SKM-1 (cell line): ENCODE measurements around the gene WDFY3.
"Not testable (repeated sequence)": the region's sequence is repeated elsewhere in the genome, so short reads cannot be mapped to it uniquely, and the experiment has no call there.

Source experiments
- DNase-seq: peaks from one replicate; lab custom pipeline; 2025; ENCODE audit not compliant: unreplicated experiment; lab: John Stamatoyannopoulos, UW

The WDFY3 gene

DNA sequence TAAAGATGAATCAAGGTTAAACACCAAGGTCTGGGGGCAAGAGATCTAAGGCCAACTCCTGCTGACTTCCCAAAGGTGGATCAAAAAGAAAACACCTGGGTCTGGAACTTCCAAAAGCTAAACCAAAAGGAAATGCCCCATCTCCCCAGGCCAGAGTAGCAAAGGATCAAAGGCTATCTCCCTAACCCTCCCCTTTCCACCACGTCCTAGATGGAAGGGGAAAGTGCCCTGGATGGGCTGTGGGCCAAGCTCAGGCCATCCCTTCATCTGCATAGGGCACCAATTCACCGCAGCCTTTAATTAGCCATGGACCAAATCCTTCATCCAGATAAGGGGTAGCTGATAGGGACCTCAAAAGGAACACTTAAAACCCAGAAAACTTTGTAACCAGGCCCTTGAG lies 100.2 kb downstream of the WDFY3 start:
- DNase-seq: no peak

DNA sequence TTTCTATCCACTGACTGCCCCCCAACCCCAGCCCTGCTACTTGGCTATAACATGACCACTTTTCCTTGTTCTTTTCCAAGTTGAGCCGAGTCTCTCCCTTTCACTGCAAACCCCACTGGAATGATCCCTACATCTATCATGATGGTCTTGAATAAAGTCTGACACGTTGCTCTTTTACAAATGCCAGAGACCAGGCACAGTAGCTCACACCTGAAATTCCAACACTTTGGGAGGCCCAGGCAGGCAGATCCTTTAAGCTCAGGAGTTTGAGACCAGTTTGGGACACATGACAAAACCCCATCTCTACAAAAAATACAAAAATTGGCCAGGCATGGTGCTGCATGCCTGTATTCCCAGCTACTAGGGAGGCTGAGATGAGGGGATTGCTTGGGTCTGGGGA lies 100.9 kb downstream of the WDFY3 start:
- DNase-seq: no peak

GRCh38 chr4:84862064-84862463 lies 104.4 kb downstream of the WDFY3 start:
- no peak for DNase-seq

GRCh38 chr4:84857296-84857695 lies 109.2 kb downstream of the WDFY3 start:
- no peak for DNase-seq

DNA sequence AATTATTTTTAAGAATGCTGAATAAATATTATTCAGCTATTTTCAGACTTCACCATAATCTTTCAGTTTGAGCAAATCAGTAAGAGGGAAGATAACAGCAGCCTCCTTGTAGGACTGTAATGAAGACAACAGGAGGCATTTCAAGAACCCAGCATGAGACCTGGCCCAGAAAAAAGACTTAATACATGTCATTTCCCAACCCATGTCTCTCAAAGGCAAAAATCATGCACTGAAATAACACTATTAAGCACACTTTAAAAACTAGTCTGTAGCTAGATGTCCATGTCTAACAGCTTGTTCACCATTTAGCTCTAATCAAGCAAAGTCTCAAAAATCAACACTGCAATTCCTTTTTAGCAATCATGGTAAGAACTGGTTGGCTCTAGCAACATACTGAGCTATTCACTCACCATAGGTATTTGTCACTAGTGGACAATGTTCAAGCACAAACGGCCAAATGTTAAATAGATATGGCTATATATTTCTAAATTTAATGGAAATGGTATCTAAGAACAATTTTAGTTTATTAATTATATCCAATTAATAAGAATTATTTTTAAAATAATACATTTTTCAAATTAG lies 109.9 kb downstream of the WDFY3 start:
- no peak for DNase-seq

- DNase-seq: no peak
These were observed 110.7 kb downstream of the WDFY3 start for GRCh38 chr4:84855774-84856173.

DNA sequence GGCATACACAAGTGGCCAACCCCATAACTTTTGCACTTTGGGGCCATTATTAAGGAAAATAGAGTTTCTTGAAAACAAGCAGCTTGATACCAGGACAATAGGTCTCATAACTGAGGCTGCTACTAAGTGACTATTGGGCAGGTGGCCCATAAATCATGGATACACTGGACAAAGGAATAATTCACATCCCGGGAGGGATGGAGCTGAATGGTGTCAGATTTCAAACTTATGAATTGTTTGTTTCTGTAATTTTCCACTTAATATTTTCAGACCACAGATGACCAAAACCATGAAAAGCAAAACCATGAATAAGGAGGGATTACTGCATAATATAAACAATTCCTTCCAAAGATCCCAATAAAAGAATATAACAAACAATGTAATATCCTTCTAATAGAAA lies 114.4 kb downstream of the WDFY3 start:
- DNase-seq: no peak

GRCh38 chr4:84849051-84849640 lies 117.3 kb downstream of the WDFY3 start:
- no peak for DNase-seq

- no peak for DNase-seq
These were observed 118.1 kb downstream of the WDFY3 start for GRCh38 chr4:84848432-84848831.

- no peak for DNase-seq
These were observed 118.5 kb downstream of the WDFY3 start for GRCh38 chr4:84847978-84848377.

DNA sequence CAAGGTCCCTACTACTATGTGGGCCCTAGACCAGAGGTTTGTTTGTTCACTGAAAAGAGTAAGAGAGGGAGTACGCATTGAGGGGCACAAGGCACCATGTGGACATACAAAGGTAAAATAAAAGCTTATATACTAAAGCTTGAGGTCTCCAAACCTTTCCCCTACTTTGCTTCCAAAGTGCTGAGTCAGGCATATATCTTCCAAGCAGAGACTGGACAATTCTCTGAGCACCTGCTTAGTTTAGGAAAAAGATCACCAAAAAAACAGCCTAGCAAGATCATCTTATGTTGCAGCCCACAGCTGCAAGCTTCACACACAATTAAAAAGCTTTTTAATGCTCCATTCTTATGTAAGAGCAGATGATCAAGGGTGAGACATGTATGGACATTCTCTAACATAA lies 119.5 kb downstream of the WDFY3 start:
- DNase-seq: no peak

- no peak for DNase-seq
These were observed 125.1 kb downstream of the WDFY3 start for GRCh38 chr4:84841435-84841834.

DNA sequence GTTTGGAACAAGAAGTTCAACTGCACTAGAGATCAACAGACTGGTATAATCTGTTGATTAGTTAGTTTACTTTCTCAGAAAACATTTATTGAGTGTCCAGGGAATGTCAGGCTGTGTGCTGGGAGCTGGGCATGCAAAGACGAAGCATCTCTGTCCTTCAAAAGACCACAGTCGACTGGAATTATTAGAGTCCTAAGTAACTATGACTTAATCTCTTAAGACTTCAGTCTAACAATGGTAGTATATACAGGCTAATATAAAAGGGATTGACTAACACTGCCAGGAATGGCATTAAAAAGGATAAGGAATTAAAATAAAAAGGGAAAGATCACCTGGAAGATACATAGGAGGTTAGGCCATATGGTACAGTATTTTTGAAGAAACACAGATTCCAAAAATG lies 128.7 kb downstream of the WDFY3 start:
- no peak for DNase-seq

GRCh38 chr4:84829633-84830032 lies 136.9 kb downstream of the WDFY3 start:
- not testable (repeated sequence) for DNase-seq

DNA sequence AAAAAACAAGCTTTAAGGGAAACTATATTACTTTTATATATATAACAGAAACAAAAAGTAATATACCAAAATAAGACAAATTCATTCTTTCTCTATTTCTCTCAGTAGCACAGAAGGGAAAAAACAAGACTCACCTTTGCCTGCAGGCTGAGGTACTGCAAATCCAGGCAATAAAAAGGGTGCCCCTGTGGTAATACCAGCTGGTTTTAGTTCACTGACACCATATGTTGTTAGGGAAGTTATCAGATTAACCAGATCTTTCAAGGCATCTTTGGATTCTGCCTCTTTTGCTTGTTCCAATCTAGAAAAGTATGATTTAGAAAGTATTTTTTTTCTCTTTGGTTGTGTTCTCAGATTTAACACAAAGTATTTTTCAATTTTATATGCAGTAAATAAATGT lies 139.8 kb downstream of the WDFY3 start:
- DNase-seq: no peak

DNA sequence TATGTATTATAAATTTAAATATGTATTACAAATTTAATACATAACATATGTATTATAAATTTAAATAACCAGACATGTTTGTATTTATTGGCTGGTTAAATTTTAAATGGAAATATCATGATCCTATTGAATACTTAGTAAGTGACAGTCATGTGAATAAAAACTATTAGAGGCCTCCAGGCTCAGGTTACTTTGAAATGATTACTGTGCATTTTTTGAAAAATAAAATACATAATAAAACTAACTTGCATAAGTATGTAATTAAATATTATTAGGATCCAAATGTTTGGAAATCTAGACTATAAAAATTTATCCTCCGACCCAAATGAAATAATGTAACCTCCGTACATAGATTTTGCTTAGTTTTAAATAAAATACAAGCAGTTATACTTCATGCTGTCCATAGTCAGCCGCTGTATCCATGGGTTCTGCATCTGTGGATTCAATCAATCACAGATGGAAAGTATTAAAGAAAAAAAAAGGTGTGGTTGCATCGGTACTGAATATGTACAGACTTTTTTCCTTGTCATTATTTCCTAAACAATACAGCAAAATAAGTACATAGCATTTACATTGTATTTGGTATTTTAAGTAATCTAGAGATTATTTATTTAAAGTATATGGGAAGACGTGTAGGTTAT lies 140.7 kb downstream of the WDFY3 start:
- DNase-seq: no peak

DNA sequence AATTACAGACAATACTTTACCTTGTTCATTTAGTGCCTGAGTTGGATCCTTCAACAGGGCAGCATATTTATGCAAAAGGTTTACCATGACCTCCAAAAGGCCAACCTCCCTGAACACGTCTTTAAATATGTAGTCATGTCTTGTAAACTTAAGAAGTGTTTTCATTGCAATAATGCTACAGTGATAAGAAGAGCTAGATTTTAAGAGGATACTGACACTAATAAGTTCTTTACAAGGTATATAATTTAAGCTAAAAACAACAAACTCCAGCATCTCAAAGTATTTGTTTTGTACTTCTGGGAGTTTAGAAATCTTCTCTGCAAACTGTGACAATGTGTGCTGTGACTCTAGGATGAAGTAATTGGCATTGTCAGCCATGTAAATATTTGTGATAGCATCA lies 145.4 kb downstream of the WDFY3 start:
- DNase-seq: no peak

- DNase-seq: no peak
These were observed 152.3 kb downstream of the WDFY3 start for GRCh38 chr4:84814094-84814750.

DNA sequence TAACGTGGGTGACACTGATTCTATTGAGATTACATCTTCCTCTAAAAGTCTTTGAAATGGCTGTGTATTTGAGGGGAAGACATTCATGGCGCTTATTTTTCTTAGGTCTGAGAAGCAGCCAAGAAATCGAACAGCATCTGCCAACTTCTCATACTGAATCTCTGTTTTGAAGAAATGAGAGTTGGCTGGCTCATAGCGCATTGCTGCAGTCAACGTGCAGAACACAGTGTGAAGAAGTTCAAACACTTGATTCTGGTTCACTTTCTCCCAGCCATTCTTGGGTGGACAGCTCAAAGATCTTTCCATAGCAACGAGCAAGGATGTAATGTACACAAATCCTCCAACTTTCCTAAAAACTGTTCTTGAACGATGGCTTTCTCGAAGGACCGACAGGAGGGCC lies 156.5 kb downstream of the WDFY3 start:
- DNase-seq: no peak

GRCh38 chr4:84808332-84808731 lies 158.2 kb downstream of the WDFY3 start:
- DNase-seq: no peak

DNA sequence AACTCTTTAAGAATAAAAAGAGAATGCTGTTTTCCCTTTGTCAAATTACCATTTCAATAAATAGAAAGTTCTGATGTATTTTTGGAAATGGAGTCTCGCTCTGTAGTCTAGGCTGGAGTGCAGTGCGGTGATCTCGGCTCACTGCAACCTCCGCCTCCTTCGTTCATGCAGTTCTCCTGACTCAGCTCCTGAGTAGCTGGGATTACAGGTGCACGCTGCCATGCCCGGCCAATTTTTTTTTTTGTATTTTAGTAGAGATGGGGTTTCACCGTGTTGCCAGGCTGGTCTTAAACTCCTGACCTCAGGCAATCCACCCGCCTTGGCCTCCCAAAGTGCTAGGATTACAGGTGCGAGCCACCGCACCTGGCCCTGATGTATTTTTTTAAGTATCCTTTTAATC lies 159.9 kb downstream of the WDFY3 start:
- not testable (repeated sequence) for DNase-seq

DNA sequence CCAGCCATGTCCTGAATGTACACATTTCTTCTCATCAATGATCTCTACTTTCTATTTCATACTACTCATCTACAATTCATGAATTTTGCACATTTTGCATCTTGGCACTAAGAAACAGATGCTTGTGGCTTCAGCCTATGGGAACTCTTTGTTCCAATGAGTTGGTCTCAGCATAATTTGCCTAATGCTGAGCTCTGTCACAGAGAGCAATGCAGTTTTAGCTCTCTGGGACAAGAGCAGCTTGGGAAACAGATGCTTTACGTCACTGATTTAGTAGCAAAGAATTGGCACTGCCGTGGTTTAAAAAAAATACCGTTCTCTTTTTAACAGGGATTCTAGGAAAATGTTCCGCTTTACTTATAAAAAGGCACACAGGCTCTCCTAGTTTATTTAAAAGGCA lies 162.4 kb downstream of the WDFY3 start:
- DNase-seq: no peak
